Motor neuron (in vitro differentiated cells): Measurements from ENCODE around the gene NACC2. TPM values are rescaled to one million over a fixed set of nuclear protein-coding genes. Genes with fewer than 3 reads are reported as not detected.

Experiments used
- ATAC-seq, 8 experiments: fragments of 200-7000 bp; cut with Tn5 transposase; replicated peaks in 6 of 8; 2 replicates each; pipeline ENCODE4 v1.8.0; 2021; ENCODE audit warnings: mild to moderate bottlenecking in 8 of 8, moderate library complexity in 8 of 8
- H3K27ac ChIP-seq, 2 donors: fragments of 250-450 bp; sonication (Bioruptor Pico); 2 replicates each; pipeline ENCODE4 v1.9.0; 2021; ENCODE audit warnings: antibody characterized with exemption in 2 of 2, mild to moderate bottlenecking in 2 of 2, moderate library complexity in 1 of 2
- H3K4me1 ChIP-seq, 2 donors: fragments of 250-450 bp; sonication (Bioruptor Pico); replicated peaks in 1 of 2; 2 replicates each; pipeline ENCODE4 v1.6.1; 2021; ENCODE audit warnings: antibody characterized with exemption in 2 of 2, mild to moderate bottlenecking in 2 of 2, moderate library complexity in 1 of 2
- H3K4me3 ChIP-seq, 5 donors: fragments of 250-450 bp; sonication (Bioruptor Pico); 2 replicates each; pipeline ENCODE4 v1.9.0; 2021; ENCODE audit warnings: antibody characterized with exemption in 5 of 5, mild to moderate bottlenecking in 5 of 5, moderate library complexity in 4 of 5
- WGBS, 10 experiments: fragments of 450-650 bp; shearing (Covaris generic); methylation state at CpG; one replicate each; pipeline ENCODE4 v1.0.0; 2022; 5-methylcytosine and 5-hydroxymethylcytosine counted together
- in situ Hi-C, 9 experiments: fragments of 400-800 bp; cut with MboI; loops; one replicate each; pipeline ENCODE4 v1.15.0; 2021; ENCODE audit warnings: low sequenced_read_pairs in 9 of 9, low pct_unique_long_range_greater_than_20kb in 2 of 9; ENCODE audit not compliant: unreplicated experiment in 9 of 9
- total RNA-seq, 8 experiments: library from RNA; unstranded; fragments of 300-600 nt; gene quantifications; 2 replicates each; pipeline versions ENCODE4 v1.2.3 to v1.2.4, GENCODE V29; 2022

The NACC2 gene
- total RNA-seq, 8 experiments from 2014 or later = 3.8 to 43.0 (median 16.7) TPM

DNA sequence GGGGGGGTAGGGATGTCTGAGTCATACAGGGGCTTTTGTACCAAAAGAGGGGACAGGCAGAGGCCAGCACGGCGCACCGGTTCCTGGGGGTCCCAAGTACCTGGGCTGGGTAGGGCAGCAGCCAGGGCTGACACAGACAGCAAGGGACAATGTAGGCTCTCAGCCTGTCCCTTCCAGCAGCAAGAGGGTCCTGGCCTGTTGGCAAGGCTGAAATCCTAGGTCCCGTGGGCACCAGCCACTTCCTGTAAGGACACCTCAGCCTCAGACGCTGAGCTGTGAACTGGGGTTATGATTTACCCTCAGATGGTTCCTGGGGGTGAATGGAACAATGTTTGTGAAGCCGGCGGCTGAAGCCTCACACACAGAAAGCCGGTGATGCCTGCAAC, 41.3 kb downstream of the NACC2 start:
- ATAC-seq = no peak
- Histone ChIP-seq H3K27ac (no peak overlapping the region), H3K4me3 (no peak overlapping the region), H3K4me1 (peaks cover 69 to 76% of the 10 kb centered on the region in 2 donors)
- in situ Hi-C loops = no loop called here
- WGBS, 10 experiments = no CpG with 5 or more reads among the region's 8 CpGs

DNA sequence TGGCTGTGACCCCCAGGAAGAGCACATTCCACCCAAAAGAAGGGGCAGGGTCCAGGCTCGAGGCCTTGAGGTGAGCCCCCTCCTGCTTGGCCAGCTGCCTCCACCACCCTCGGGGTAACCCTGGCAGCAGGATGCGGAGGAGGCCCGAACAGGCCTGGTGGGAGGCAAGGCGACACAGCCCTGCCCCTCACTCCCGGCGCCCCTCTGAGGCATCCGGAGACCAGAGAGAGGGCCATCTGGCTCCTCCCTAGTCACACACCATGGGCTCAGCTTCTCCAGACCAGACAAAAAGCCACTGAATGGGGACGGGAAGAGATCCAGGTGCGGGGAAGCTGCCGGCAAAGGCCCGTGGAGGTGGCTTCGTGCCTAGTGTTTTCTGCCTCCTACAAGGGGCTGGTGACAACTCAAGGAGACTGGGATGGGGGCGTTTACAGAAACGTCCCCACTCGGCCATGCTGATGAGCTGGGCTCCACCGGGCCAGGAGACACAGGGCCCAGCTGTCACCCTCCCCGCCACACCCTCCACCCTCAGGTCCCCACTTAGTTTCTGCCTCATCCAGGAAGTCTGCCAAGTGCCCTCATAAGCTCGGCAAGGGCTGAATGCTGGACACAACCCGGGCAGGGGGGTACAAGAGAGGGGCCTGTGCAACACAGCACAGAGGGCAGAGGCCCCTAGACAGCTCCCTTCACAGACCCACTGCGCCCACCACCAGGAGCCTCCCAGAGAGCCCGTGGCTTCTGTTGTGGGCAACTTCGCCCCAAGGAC, 41.9 kb downstream of the NACC2 start:
- in situ Hi-C loops = no loop called here
- peaks cover 67 to 76% of the 10 kb centered on the region in 2 donors for H3K4me1 ChIP-seq
- 10 to 90% (median 45%) methylated on average over 1 to 5 of the region's 23 CpGs; no CpG with 5 or more reads in 6 of the 10 experiments for WGBS, 10 experiments
- H3K27ac ChIP-seq = peak overlapping the region; percentile 53 to 62
- H3K4me3 ChIP-seq = peak overlapping the region in 2 of 5 donors; percentile 71 to 94
- peak in 2 of 8 experiments; percentile 3 to 29 for ATAC-seq

DNA sequence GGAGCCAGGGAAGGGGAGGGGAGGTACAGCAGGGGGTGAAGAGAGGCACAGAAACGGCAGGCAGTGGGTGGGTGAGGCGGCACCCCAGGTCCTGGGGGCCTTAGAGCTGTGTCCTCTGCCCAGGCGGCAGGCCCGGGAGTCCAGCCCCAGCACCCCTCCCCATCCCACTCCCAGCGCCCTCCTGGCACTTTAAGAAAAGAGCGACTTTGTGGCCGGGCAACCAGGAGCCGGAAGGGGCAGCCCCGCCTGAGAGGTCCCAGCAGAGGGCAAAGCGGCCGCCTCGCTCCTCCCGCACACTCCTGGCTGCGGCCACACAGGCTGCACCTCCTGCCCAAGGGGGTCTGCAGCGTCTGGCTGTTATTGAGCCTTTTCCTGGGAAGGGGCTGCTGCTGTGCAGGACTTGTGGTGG, 42.6 kb downstream of the NACC2 start:
- peak overlapping the region in 4 of 5 donors; percentile 44 to 94 (median 60) for H3K4me3 ChIP-seq
- 20% methylated on average over 1 of the region's 15 CpGs; no CpG with 5 or more reads in 9 of the 10 experiments for WGBS, 10 experiments
- peak overlapping the region; percentile 53 to 62 for H3K27ac ChIP-seq
- H3K4me1 ChIP-seq = peaks cover 60 to 71% of the 10 kb centered on the region in 2 donors
- peak; percentile 2 to 53 (median 25) for ATAC-seq
- in situ Hi-C loops = no loop called here

DNA sequence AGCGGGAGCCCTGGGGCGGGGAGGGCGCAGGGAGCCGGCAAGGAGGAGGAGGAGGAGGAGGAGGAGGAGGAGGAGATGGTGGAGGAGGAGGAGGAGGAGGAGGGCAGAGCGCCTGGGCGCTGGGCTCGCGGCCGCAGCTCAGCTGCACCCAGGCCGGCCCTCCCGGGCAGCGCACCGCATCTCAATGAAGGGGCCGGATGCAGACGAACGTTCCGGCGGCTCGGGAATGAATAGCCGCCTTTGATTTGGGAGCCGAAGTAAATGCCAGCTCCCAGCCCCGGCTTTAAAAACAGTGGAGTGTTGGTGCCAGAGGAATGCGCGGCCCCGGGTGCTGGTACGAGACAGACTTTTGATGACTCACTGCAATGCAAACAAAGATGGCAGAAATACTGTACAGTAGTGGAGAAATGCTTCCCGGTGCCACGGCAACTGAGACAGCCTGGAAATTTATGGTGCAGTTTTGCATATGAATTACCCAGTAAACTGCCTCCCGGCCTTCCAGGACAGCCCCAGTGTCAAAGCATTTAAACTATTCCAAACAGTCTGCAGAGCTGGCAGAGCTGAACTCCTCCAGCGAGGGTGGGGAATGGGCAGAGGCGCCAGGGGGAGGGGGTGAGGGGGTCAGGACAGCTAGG, 43.1 kb downstream of the NACC2 start:
- 0% methylated on average over 1 to 3 of the region's 31 CpGs; no CpG with 5 or more reads in 6 of the 10 experiments for WGBS, 10 experiments
- Histone ChIP-seq H3K27ac (peak overlapping the region; percentile 84 to 93), H3K4me3 (peak overlapping the region; percentile 44 to 94 (median 49)), H3K4me1 (peaks cover 55 to 66% of the 10 kb centered on the region in 2 donors)
- peak; percentile 57 to 86 (median 74) for ATAC-seq
- in situ Hi-C loops = no loop called here

DNA sequence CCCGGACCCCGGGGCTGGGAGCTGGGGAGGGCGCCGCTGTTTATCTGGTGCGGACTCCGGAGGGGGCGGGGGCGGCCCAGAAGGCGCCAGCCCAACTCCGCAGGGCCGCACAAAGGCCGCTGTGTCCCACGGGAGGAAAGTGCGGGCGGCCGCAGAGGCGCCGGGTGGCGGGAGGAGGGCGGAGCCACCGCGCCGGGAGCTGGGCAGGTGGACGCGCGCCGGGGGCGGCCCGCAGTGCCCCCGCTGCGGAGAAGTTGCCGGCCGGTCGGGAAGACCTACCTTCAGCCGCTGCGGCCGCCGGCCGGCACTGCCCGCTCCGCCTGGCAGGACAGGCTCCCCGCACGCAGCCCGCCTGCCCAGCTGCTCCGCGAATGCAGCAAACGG, 43.6 kb downstream of the NACC2 start:
- WGBS, 10 experiments = no CpG with 5 or more reads among the region's 47 CpGs
- H3K4me1 ChIP-seq = peaks cover 50 to 61% of the 10 kb centered on the region in 2 donors
- in situ Hi-C loops = no loop called here

DNA sequence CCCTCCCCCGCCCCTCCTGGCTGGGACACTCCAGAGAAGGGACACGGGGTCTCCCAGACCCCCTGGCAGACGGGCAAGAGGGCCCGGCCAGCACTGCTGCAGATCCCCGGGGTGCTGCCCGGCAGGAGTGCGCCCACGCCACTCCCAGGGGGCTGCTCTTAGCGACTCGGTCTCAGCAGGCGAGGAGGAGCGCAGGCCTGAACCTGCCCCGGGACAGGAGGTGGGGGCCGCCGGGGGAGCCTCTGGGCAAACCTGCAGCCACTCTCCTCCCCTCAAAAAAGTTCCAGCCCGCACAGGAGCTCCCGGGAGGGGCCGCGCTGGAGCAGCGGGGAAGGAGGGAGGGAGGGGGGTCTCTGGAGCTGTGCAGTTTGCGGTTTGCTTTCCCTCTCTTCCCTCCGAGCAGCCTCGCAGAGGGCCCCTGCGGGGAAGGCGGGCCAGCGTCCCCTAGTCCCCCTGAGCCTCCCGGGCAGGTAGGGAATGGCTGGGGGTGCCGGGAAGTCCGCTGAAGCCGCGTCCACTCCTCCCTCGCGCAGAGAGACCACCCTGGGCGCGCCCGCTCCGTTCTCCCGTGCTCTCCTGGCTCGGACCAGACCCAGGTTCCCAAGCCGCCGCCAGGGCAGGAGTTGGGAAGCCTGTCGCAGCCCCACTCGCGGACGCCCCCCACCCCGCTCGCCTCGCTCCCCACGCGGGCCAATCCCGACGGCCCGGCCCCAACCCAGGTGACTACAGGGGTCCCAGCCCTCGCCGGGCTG, 44.2 kb downstream of the NACC2 start:
- H3K4me3 ChIP-seq = peak overlapping the region; percentile 44 to 94 (median 49)
- 0% methylated on average over 4 to 9 of the region's 55 CpGs; no CpG with 5 or more reads in 8 of the 10 experiments for WGBS, 10 experiments
- H3K4me1 ChIP-seq = peaks cover 44 to 55% of the 10 kb centered on the region in 2 donors
- in situ Hi-C loops = no loop called here
- peak overlapping the region; percentile 84 to 93 for H3K27ac ChIP-seq
- ATAC-seq = peak in 5 of 8 experiments; percentile 5 to 59 (median 43)

More for the DNA sequence above, 43.6 kb downstream of the NACC2 start:
- ATAC-seq = peak; percentile 9 to 66 (median 34)
- Histone ChIP-seq H3K27ac (peak overlapping the region; percentile 84 to 93), H3K4me3 (peak overlapping the region; percentile 44 to 94 (median 49))

DNA sequence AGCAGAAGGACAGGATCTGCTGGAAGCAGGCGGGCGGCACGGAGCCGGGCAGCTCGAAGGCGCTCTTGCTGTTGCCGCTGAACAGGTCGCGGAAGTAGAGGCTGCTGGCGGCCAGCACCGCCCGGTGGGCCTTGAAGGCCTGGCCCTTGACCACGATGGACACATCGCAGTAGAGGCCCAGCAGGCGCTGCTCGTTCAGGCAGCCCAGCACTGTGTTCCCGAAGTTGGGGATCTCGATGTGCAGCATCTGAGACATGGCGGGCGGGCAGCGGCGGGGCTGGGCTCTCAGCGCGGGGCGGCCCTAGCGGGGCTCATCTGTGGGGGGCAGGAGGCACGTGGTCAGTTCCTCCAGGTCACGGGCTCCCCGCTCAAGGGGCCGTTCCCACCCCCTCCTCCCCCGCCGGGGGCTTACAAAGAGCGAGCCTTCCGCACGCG, 44.8 kb downstream of the NACC2 start:
- in situ Hi-C loops = no loop called here
- H3K4me3 ChIP-seq = peak overlapping the region; percentile 44 to 94 (median 49)
- H3K4me1 ChIP-seq = peaks cover 38 to 49% of the 10 kb centered on the region in 2 donors
- 13% methylated on average over 3 of the region's 36 CpGs; no CpG with 5 or more reads in 9 of the 10 experiments for WGBS, 10 experiments
- peak in 2 of 8 experiments; percentile 0 to 5 for ATAC-seq
- peak overlapping the region; percentile 84 to 93 for H3K27ac ChIP-seq

DNA sequence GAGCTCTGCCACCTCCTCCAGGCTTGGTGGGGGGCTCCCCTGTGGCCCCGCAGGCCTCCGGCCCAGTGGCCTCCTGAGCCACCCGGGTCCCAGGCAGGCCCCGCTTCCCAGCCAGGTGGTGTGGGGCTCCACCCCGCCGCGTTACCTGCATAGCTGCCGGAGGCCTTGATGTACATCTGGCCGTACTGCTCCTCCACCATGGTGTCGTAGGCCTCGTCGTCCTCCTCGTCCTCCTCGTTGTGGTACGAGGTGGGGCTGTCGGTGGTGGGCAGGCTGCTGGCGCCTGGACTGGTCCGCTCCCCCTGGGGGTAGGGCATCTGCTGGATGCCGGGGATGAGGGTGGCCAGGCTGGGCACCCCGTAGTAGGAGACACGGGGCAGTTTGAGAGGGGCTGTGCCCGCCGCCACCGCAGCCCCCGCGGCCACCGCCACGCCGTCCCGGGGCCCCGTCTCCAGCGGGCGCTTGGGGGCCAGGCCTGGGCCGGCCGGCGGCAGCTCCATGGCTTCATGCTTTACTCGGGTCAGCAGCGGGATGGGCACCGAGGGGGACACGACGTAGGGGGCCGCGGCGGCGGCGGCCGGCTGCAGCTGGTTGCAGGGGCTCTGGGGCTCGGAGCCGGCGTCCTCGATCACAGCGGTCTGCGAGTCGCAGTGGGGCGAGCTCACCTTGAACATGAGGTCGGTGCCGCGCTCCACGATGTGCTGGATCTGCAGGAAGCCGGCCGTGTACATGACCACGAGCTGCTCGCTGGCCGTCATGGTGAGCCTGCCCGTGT, 45.4 kb downstream of the NACC2 start:
- in situ Hi-C loops = no loop called here
- peak overlapping the region in 2 of 5 donors; percentile 71 to 94 for H3K4me3 ChIP-seq
- peaks cover 37 to 47% of the 10 kb centered on the region in 2 donors for H3K4me1 ChIP-seq
- ATAC-seq = no peak
- no CpG with 5 or more reads among the region's 65 CpGs for WGBS, 10 experiments
- no peak overlapping the region for H3K27ac ChIP-seq

DNA sequence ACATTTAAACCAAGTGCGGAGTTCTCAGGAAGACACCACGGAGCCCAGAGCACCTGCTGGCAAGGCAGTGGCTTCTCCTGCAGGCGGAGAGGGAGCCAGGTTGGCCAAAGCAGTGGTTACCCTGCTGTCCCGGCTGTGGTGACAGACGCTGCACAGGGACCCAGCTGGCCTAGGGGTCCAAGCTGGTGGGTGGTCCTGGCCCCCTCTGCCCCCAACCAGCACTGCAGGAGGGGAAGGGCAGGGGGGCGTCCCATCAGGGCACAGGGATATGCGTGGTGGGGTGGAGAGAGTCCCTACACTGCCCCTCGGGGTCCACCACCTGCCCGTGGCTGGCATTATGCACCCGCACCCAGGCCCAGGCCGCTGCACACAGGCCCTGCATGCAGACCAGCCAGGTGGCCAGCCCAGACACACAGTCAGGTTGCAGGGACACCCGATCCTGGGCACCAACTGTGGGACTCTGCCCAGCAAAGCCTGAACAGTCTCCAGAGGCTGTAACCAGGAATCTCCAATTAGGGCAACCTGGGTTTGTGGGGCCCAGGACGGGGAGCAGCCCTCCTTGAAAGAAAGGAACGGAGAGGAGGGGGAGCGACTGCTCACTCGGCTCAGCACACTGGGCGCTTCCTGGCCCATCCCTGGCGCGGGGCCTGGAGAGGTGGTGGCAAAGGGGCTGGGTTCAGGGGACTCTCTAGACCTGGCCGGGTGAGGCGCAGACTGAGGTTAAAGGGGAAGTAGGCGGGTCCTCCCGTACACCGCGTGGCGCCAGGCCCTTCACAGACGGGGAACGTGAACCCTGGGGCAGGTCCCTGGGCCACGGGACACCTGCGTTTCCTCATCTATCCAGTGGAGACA, 46.3 kb downstream of the NACC2 start:
- no peak overlapping the region for H3K27ac ChIP-seq
- H3K4me1 ChIP-seq = peaks cover 32 to 40% of the 10 kb centered on the region in 2 donors
- in situ Hi-C loops = no loop called here
- H3K4me3 ChIP-seq = no peak overlapping the region
- ATAC-seq = no peak
- 75 to 97% (median 93%) methylated on average over 2 to 6 of the region's 30 CpGs; no CpG with 5 or more reads in 6 of the 10 experiments for WGBS, 10 experiments

DNA sequence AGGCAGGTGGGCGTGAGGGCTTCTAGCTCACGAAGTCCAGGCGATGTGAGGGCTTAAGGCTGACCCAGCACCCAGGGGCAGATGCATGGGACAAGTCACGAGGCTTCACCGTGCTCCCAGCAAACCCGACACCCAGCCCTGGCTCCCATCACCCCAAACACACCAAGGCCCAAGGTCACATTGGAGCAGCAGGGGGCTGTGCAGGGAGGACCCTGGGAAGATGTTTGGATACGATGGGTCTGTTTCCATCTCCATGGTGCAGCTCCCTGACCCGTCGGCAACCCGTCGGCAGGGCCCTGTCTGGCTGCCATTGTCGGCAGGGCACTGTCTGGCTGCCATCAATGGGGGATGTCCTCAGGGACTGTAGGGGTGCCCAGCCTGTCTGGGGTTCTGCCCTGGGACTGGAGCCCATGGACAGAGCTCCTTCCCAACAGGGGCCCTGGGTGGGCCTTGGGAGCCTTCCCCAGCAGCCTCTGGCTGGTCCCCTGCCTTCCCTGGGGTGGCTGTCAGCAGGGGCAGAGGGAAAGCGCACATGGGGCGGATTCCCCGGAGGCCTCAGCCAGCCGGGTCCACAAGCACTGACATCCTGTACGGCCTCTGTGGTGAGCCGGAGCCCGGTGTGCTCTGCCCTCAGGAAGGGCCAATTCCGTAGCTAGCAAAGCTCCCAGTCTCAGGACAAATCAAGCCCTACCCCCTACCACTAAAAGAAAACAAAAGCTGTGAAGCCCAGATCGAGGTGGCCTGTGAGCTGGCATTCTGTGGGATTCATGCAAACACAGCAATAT, 47.1 kb downstream of the NACC2 start:
- 70 to 100% (median 93%) methylated on average over 1 to 4 of the region's 21 CpGs; no CpG with 5 or more reads in 5 of the 10 experiments for WGBS, 10 experiments
- no peak for ATAC-seq
- no peak overlapping the region for H3K4me3 ChIP-seq
- in situ Hi-C loops = no loop called here
- peaks cover 29 to 38% of the 10 kb centered on the region in 2 donors for H3K4me1 ChIP-seq
- H3K27ac ChIP-seq = no peak overlapping the region
